SK-N-MC (cell line): Measurements from ENCODE around the gene ABI3BP.
A peak's percentile ranks its signal among the peaks of the same experiment; 100 is the strongest.

Source experiments
- DNase-seq: peaks from one replicate; pipeline ENCODE4 v3.0.0-alpha.2; 2011; ENCODE audit warnings: low read depth, low spot score
- H3K27ac ChIP-seq: fragments of 200-600 bp; sonication (generic); 2 replicates; pipeline ENCODE4 v1.5.1; 2016; ENCODE audit warnings: mixed run types
- H3K36me3 ChIP-seq: fragments of 200-600 bp; sonication (generic); 2 replicates; pipeline ENCODE4 v1.6.1; 2017; ENCODE audit warnings: antibody characterized with exemption, low read length, mixed read lengths; ENCODE audit not compliant: insufficient read depth
- H3K4me3 ChIP-seq: fragments of 200-600 bp; sonication (generic); 2 replicates; pipeline ENCODE4 v1.5.1; 2016
- H3K9ac ChIP-seq: fragments of 200-600 bp; sonication (generic); 2 replicates; pipeline ENCODE4 v1.8.0; 2017; ENCODE audit warnings: mixed run types, mixed read lengths; ENCODE audit not compliant: insufficient read length
- H3K9me3 ChIP-seq: fragments of 200-600 bp; sonication (generic); 2 replicates; pipeline ENCODE4 v1.6.1; 2017; ENCODE audit warnings: low read depth, mild to moderate bottlenecking, antibody characterized with exemption, low read length, moderate library complexity, mixed read lengths
- EZH2 ChIP-seq: fragments of 200-600 bp; sonication (generic); IDR thresholded peaks from one replicate; pipeline ENCODE4 v1.6.1; 2017; ENCODE audit warnings: antibody characterized with exemption
- FOXP2 ChIP-seq: optimal IDR thresholded peaks from 2 replicates; pipeline ENCODE3; 2011; ENCODE audit warnings: mild to moderate bottlenecking, moderate library complexity; ENCODE audit not compliant: insufficient read depth; ENCODE audit errors: extremely low read length, control extremely low read depth
- POLR2AphosphoS5 ChIP-seq: IDR thresholded peaks from 2 replicates; pipeline ENCODE4 v1.6.1; 2012; ENCODE audit warnings: mild to moderate bottlenecking, low read depth, low read length, borderline replicate concordance

The ABI3BP gene

DNA sequence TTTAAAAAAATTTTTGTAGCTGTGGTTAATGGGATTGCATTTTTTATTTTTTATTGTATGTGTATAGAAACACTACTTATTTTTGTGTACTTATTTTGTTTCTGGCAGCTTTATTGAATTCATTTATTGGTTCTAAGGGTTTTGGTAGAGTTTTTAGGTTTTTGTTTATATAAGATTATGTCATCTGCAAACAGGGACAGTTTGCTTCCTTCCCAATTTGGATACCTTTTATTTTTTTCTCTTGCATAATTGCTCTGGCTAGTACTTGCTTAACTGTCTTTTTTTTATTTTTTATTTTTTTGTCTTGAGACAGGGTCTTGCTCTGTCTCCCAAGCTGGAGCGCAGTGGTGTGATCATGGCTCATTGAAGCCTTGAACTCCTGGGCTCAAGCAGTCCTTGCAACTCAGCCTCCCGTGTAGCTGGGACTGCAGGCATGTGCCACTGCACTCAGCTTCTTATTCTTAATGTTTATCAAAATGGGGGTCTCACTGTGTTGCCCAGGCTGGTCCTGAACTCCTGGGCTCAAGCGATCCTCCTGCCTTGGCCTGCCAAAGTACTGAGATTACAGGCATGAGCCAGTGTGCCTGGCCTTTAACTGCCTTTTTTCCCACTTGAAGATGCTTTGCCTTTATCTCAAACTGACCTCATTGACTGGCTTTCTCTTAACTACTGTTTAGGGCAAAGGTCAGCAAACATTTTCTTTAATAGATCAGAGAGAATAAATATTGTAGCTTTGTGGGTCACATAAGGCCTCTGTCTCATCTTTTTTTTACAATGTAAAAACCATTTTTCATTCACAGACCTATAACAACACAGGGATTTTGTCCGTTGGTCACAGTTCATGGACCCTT lies 275.4 kb downstream of the ABI3BP start:
- DNase-seq: no peak
- no peak overlapping the region for H3K4me3 ChIP-seq
- H3K9me3 ChIP-seq: peaks cover 2% of the 10 kb centered on the region; the same call in 1 of the 2 replicates
- TF ChIP-seq EZH2: no peak
- no peak overlapping the region for H3K9ac ChIP-seq
- no peak overlapping the region for H3K27ac ChIP-seq
- peaks cover 100% of the 10 kb centered on the region for H3K36me3 ChIP-seq

DNA sequence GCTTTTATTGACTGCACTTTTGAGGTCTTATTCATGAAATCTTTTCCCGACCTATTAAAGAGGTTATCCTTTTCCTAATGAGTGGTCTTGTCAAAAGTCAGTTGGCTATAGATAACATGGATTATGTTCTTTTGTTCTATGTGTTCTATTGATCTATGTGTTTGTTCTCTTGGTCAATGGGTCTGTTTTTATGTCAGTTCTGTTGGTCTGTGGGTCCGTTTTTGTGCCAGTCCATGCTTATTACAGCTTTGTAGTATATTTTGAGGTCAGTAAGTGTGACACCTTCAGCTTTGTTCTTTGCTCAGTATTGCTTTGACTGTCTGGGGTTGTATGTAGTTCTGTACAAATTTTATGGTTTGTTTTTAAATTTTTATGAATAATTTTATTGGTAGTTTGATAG lies 276.2 kb downstream of the ABI3BP start:
- TF ChIP-seq FOXP2 (no peak), EZH2 (no peak), POLR2AphosphoS5 (no peak)
- no peak overlapping the region for H3K9ac ChIP-seq

DNA sequence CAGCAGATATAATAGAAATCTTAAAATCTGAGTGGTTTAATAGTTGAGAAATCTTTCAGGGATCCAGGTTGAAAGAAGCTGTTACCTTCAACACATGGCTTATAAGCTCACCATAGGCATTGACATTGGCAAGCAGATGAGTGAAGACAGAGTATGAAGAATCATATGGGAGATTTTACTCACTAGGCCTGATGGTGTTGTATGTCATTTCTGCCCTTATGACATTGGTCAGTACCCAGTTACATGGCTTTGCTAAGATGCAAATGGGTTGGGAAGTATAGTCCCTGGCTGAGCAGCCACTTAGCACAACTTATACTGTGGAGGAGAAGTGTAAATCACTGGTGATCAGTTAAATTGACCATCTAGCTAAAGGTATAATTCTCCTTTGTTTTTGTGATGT lies 278.0 kb downstream of the ABI3BP start:
- Histone ChIP-seq H3K9me3 (peaks cover 2% of the 10 kb centered on the region; the same call in 1 of the 2 replicates), H3K9ac (no peak overlapping the region), H3K27ac (no peak overlapping the region), H3K4me3 (no peak overlapping the region), H3K36me3 (peaks cover 96% of the 10 kb centered on the region)
- no peak for TF ChIP-seq EZH2
- no peak for TF ChIP-seq POLR2AphosphoS5
- TF ChIP-seq FOXP2: no peak
- DNase-seq: no peak

More for the DNA sequence above, 276.2 kb downstream of the ABI3BP start:
- Histone ChIP-seq H3K27ac (0 out of 2 replicates have a peak overlapping the region, but pooled peaks have one; percentile 34), H3K36me3 (peaks cover 100% of the 10 kb centered on the region), H3K9me3 (peaks cover 2% of the 10 kb centered on the region; the same call in 1 of the 2 replicates), H3K4me3 (no peak overlapping the region)
- no peak for DNase-seq

DNA sequence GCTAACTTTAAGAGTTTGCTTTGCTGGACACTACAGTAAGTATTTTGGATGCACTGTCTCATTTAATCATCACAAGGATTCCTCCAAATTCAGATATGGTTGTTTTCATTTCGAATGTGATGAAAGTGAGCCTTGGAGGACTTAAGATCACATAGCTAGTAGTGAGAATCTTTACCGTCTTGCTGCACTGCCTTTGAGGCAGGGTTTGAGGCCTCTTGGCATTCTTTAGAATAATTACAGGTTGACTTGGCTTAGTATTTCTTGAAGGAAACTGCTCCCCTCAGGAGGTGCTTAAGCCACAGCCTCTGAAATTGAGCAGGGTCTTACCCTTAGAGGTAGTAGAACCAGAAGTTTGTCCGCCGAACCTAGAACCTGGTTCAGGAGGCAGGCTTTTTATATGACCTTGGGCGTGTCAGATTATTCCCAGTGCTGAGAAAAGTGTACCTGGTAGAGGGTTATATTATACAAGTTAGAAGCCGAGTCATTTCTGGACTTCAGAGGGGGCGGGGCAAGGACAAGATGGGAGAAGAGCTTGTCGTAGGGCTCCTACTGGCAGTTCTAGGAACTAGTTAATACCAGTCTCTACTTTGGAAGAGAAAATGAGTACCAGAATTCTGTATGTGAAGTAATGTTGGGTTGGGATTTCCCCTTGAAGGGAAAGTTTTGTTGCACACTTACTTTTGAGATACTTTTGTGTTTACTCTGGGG lies 282.8 kb downstream of the ABI3BP start:
- H3K27ac ChIP-seq: peak overlapping the region; percentile 90
- DNase-seq: no peak
- TF ChIP-seq FOXP2 (no peak), EZH2 (no peak), POLR2AphosphoS5 (no peak)
- H3K36me3 ChIP-seq: peaks cover 48% of the 10 kb centered on the region
- H3K9me3 ChIP-seq: peaks cover 2% of the 10 kb centered on the region; the same call in 1 of the 2 replicates
- H3K4me3 ChIP-seq: peak overlapping the region; percentile 97
- peak overlapping the region; percentile 91 for H3K9ac ChIP-seq

DNA sequence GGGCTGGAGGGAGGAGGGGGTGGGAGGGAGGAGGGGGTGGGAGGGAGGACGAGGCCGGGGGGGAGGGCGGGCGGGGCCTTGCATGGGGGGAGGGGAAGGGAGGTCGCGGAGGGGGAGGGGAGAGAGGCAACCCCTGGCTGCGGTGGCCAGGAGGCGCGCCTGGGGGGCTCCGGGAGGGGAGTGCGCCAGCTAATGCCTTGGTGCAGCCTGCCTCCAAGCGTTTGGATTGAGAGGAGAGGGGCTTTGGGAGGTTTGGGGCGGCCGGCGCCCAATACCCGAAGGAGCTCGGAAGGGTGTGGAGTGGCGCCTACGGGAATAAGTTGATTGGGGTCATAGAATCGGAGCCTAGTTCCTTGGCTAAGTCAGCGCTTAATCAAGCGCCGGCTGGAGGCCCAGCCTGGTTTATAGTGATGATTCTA lies 283.4 kb downstream of the ABI3BP start:
- Histone ChIP-seq H3K36me3 (peaks cover 42% of the 10 kb centered on the region), H3K9me3 (peaks cover 2% of the 10 kb centered on the region; the same call in 1 of the 2 replicates), H3K27ac (peak overlapping the region; percentile 95), H3K9ac (peak overlapping the region; percentile 97), H3K4me3 (peak overlapping the region; percentile 97)
- no peak for TF ChIP-seq FOXP2
- no peak for TF ChIP-seq POLR2AphosphoS5
- TF ChIP-seq EZH2: no peak
- DNase-seq: no peak

DNA sequence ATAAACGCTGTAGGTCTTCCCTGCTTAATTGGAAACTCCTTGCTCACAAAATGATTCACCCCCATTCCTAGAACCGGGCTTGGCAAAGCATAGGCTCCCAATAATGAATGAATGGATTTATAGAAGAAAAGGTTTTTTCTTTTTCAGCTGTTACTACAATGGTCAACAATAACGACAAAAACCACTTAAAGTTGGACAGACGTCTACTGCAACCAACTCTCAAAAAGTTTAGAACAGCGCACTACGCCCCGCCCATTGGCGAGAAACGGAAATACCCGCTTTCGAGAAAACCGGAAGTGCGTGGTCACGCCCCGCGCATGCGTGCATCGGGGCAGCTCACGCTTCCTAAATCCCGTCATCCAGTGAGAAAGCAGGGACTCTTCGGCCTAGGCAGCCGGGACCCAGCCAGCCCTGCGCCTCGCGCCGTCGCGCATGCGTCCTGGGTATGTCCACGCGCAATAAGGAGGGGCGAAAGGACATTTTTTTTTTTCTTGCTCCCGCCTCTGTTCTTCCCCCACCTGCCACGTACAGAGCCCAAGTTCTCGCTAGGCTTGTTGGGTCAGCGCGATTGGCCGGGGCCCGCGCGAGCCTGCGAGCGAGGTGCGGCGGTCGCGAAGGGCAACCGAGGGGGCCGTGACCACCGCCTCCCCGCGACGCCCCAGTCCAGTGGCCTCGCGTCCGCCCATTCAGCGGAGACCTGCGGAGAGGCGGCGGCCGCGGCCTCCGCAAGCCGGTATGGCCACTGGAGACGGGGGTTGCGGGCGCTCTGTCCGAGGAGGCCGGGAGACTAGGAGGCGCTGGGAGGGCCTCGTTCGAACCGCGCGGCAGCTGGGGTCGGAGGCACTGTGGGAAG lies 284.0 kb downstream of the ABI3BP start, which contains the start of gene TFG:
Gene TFG (plus strand): TSS at position 506 of the 853 bp plus-strand sequence. CDS start 4,192 bp downstream, outside the sequence.
- Histone ChIP-seq H3K27ac (peak within 1 kb of the TSS; percentile 95), H3K9me3 (peaks cover 2% of the 10 kb centered on the region; the same call in 1 of the 2 replicates), H3K4me3 (peak within 1 kb of the TSS; percentile 97), H3K9ac (peak within 1 kb of the TSS; percentile 97), H3K36me3 (peaks cover 36% of the 10 kb centered on the region)
- TF ChIP-seq POLR2AphosphoS5 (peak; percentile 77), EZH2 (no peak)
- DNase-seq: peak; percentile 92

DNA sequence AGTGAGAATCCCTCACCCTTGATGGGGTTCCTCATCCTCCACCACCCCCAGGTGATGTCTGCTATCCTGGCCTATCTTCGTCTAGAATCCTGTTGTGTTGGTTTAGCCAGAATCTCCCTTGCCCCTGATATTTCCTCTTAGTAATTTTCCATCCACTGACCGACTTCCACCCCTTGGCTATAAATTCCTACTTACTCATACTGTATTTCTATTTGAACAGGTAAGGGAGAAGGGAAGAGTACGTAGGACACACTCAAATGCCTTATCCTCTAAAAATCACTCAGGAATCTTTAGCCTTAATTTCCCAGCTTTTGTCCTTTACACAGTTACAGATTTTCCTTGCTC lies 284.6 kb downstream of the ABI3BP start:
- TF ChIP-seq FOXP2 (no peak), EZH2 (no peak), POLR2AphosphoS5 (no peak)
- no peak for DNase-seq
- Histone ChIP-seq H3K4me3 (peak overlapping the region; percentile 92), H3K9me3 (peaks cover 2% of the 10 kb centered on the region; the same call in 1 of the 2 replicates), H3K9ac (peak overlapping the region; percentile 81), H3K36me3 (peaks cover 30% of the 10 kb centered on the region), H3K27ac (peak overlapping the region; percentile 90)
